ENCODE measurements around the gene ARMC6.
"Not testable (repeated sequence)": the region's sequence is repeated elsewhere in the genome, so short reads cannot be mapped to it uniquely, and the experiment has no call there.

- TF ChIP-seq, protein P1, sequence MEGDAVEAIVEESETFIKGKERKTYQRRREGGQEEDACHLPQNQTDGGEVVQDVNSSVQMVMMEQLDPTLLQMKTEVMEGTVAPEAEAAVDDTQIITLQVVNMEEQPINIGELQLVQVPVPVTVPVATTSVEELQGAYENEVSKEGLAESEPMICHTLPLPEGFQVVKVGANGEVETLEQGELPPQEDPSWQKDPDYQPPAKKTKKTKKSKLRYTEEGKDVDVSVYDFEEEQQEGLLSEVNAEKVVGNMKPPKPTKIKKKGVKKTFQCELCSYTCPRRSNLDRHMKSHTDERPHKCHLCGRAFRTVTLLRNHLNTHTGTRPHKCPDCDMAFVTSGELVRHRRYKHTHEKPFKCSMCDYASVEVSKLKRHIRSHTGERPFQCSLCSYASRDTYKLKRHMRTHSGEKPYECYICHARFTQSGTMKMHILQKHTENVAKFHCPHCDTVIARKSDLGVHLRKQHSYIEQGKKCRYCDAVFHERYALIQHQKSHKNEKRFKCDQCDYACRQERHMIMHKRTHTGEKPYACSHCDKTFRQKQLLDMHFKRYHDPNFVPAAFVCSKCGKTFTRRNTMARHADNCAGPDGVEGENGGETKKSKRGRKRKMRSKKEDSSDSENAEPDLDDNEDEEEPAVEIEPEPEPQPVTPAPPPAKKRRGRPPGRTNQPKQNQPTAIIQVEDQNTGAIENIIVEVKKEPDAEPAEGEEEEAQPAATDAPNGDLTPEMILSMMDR (conservative IDR thresholded peaks at IDR 0.05), result not testable (repeated sequence)
- not testable (repeated sequence) for TF ChIP-seq ZFX (IDR thresholded peaks at IDR 0.05)
Measured at GRCh38 chr19:19102566-19102965, 69.2 kb downstream of the ARMC6 start.

All from C4-2B (cell line).